GM19324 (cell line): ENCODE results near the gene GDE1.
A peak's percentile ranks its signal among the peaks of the same experiment; 100 is the strongest.

Experiments
- ATAC-seq: cut with Tn5 transposase; IDR thresholded peaks from one replicate; pipeline ENCODE4 v1.9.1; 2021; ENCODE audit warnings: mild to moderate bottlenecking, moderate library complexity; ENCODE audit not compliant: unreplicated experiment, low FRiP score

Gene GDE1

GRCh38 chr16:19524616-19525384 lies 2.9 kb upstream of the GDE1 start:
- no peak for ATAC-seq

- no peak for ATAC-seq
Observed at GRCh38 chr16:19524356-19524615, 2.4 kb upstream of the GDE1 start.

GRCh38 chr16:19523559-19524355 lies 1.9 kb upstream of the GDE1 start, which contains the start of gene CCP110:
Gene CCP110 (plus strand): TSS chr16:19523942. CDS start chr16:19527882, 3,940 bp downstream.
- ATAC-seq: peak; percentile 71

- ATAC-seq: no peak
Observed at GRCh38 chr16:19523184-19523558, 1.3 kb upstream of the GDE1 start.

- no peak for ATAC-seq
Observed at GRCh38 chr16:19522760-19523159, 862 bp upstream of the GDE1 start.

- ATAC-seq: no peak
Observed at GRCh38 chr16:19522397-19522732, 467 bp upstream of the GDE1 start.

- no peak for ATAC-seq
Observed at GRCh38 chr16:19520861-19521331, 1.0 kb downstream of the GDE1 start.

- ATAC-seq: no peak
Observed at GRCh38 chr16:19518388-19518787, 3.5 kb downstream of the GDE1 start.

GRCh38 chr16:19517424-19518089 lies 4.3 kb downstream of the GDE1 start:
- no peak for ATAC-seq

- ATAC-seq: no peak
Observed at GRCh38 chr16:19515757-19516156, 6.1 kb downstream of the GDE1 start.

- ATAC-seq: no peak
Observed at GRCh38 chr16:19513377-19514053, 8.4 kb downstream of the GDE1 start.

- ATAC-seq: no peak
Observed at GRCh38 chr16:19512297-19512696, 9.6 kb downstream of the GDE1 start.

- ATAC-seq: no peak
Observed at GRCh38 chr16:19507867-19508266, 14.0 kb downstream of the GDE1 start.

- no peak for ATAC-seq
Observed at GRCh38 chr16:19506965-19507364, 14.9 kb downstream of the GDE1 start.

- no peak for ATAC-seq
Observed at GRCh38 chr16:19505600-19506303, 16.1 kb downstream of the GDE1 start.

- ATAC-seq: no peak
Observed at GRCh38 chr16:19503461-19504075, 18.3 kb downstream of the GDE1 start.

- no peak for ATAC-seq
Observed at GRCh38 chr16:19502395-19503131, 19.3 kb downstream of the GDE1 start.

- no peak for ATAC-seq
Observed at GRCh38 chr16:19499481-19499880, 22.4 kb downstream of the GDE1 start.

GRCh38 chr16:19499006-19499405 lies 22.9 kb downstream of the GDE1 start:
- no peak for ATAC-seq
